Measurements from ENCODE around the gene SNX18.

DNA sequence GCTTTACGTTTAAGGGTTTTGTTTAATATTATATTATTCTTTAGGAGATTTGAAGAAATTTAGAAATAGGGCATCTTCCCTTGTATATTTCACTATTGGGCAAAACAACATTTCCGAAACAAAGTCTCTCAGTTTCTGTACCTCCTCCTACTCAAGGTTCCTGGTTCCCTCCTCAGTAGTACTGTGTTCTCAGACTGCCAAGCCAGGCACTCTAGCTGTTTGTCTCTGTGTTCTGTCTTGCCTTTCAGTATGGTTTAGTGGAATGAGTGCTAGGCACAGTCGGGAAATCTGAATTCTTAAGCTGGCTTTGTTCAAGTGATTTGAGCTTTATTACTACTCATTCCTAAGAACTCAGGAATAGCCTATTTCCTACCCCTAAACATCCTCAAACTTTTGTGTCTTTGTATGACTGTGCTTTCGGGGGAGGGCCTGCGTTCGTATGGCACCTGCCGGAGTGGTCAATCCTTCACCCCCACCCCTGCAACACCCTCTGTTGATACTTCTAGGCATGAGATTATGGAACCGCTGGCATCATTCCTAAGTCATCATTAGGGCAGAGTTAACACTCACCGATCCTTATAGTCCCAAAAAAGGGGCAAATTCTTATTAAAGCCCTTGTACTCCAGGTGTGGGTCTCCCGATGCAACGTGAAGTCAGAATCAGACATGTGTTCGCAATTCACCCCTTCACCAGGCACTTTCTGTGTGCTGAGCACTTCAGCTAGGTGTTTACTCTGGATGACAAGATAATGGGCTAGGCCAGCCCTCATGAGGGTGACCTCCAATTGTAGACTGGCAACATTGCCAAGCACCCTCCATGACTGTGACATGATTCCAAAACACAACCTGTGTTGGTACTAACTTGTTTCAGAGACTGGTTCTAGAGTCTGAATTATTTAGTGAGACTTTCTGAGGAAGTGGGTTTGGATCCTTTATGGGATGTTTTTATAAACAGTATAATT lies 24.5 kb downstream of the SNX18 start:
- TF ChIP-seq, protein P1, sequence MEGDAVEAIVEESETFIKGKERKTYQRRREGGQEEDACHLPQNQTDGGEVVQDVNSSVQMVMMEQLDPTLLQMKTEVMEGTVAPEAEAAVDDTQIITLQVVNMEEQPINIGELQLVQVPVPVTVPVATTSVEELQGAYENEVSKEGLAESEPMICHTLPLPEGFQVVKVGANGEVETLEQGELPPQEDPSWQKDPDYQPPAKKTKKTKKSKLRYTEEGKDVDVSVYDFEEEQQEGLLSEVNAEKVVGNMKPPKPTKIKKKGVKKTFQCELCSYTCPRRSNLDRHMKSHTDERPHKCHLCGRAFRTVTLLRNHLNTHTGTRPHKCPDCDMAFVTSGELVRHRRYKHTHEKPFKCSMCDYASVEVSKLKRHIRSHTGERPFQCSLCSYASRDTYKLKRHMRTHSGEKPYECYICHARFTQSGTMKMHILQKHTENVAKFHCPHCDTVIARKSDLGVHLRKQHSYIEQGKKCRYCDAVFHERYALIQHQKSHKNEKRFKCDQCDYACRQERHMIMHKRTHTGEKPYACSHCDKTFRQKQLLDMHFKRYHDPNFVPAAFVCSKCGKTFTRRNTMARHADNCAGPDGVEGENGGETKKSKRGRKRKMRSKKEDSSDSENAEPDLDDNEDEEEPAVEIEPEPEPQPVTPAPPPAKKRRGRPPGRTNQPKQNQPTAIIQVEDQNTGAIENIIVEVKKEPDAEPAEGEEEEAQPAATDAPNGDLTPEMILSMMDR (IDR thresholded peaks at IDR 0.05) = no peak
- no peak for TF ChIP-seq POLR2AphosphoS5 (IDR thresholded peaks at IDR 0.05)
- TF ChIP-seq POLR2A (IDR thresholded peaks at IDR 0.05) = no peak

All from suprapubic skin (tissue), 4 donors.